Measurements from ENCODE around the gene SYT13. TPM values are rescaled to one million over a fixed set of nuclear protein-coding genes. Genes with fewer than 3 reads are reported as not detected.

Gene SYT13
- total RNA-seq, 4 donors from 2014 or later, result 0.23 to 0.83 (median 0.42) TPM; not detected in 1

DNA sequence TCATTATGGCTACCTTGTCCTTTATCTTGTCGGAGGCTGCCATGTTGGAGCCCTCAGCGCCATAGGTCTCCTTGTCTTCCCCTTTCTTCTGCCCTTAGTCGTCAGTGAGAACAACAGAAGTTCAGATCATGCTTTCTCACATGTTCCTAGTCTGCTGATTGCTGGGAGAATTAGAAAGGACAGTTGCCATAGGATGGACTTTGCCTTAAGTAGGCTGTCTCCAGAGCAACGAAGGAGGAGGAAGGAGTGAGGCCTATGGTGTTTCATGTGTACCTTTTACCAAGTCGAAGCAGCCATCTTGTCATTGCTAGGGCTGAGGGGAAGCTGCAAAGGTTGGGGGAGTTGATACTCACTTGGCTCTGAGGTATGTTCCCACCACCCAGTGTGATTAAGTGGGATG lies 62.6 kb downstream of the SYT13 start:
- TF ChIP-seq POLR2AphosphoS5 (IDR thresholded peaks at IDR 0.05), result no peak
- TF ChIP-seq, protein P1, sequence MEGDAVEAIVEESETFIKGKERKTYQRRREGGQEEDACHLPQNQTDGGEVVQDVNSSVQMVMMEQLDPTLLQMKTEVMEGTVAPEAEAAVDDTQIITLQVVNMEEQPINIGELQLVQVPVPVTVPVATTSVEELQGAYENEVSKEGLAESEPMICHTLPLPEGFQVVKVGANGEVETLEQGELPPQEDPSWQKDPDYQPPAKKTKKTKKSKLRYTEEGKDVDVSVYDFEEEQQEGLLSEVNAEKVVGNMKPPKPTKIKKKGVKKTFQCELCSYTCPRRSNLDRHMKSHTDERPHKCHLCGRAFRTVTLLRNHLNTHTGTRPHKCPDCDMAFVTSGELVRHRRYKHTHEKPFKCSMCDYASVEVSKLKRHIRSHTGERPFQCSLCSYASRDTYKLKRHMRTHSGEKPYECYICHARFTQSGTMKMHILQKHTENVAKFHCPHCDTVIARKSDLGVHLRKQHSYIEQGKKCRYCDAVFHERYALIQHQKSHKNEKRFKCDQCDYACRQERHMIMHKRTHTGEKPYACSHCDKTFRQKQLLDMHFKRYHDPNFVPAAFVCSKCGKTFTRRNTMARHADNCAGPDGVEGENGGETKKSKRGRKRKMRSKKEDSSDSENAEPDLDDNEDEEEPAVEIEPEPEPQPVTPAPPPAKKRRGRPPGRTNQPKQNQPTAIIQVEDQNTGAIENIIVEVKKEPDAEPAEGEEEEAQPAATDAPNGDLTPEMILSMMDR (IDR thresholded peaks at IDR 0.05), result no peak
- TF ChIP-seq EP300 (IDR thresholded peaks at IDR 0.05), result no peak
- no peak for TF ChIP-seq POLR2A (IDR thresholded peaks at IDR 0.05; ENCODE audit: low read depth)
- no peaks in the 10 kb centered on the region for H3K9me3 ChIP-seq
- no peak overlapping the region for H3K4me3 ChIP-seq
- H3K27me3 ChIP-seq, result no peaks in the 10 kb centered on the region
- DNase-seq (ENCODE audit: extremely low spot score), result no peak
- intact Hi-C loops (cut with DNase I), result no loop called here
- WGBS, result 93% methylated on average over 5 of the region's 5 CpGs
- no peaks in the 10 kb centered on the region for H3K4me1 ChIP-seq
- peaks cover 32 to 89% (median 73%) of the 10 kb centered on the region in 4 donors for H3K36me3 ChIP-seq
- H3K27ac ChIP-seq (replicated peaks in 1 of 4), result no peak overlapping the region

DNA sequence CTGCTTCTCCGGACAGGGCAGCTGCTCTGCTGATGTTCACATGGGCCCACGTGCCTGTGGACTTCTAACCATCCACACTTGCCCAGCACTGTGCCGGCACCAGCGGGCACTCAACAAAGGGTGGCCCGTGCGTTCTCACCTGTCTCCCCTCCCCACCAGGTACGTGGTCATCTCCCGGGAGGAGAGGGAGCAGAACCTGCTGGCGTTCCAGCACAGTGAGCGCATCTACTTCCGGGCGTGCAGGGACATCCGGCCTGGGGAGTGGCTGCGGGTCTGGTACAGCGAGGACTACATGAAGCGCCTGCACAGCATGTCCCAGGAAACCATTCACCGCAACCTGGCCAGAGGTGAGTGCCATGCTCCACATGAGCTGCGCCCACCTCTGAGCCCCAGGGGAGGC lies 66.7 kb downstream of the SYT13 start:
- Histone ChIP-seq H3K36me3 (peaks cover 14 to 48% (median 41%) of the 10 kb centered on the region in 4 donors), H3K4me3 (no peak overlapping the region), H3K27me3 (no peaks in the 10 kb centered on the region), H3K27ac (replicated peaks in 1 of 4) (no peak overlapping the region), H3K4me1 (peaks cover 0 to 12% (median under 1%) of the 10 kb centered on the region in 4 donors), H3K9me3 (no peaks in the 10 kb centered on the region)
- TF ChIP-seq POLR2AphosphoS5 (IDR thresholded peaks at IDR 0.05), result no peak
- TF ChIP-seq, protein P1 (IDR thresholded peaks at IDR 0.05), result no peak
- TF ChIP-seq EP300 (IDR thresholded peaks at IDR 0.05), result no peak
- TF ChIP-seq POLR2A (IDR thresholded peaks at IDR 0.05; ENCODE audit: low read depth), result no peak
- intact Hi-C loops (cut with DNase I), result no loop called here
- 92% methylated on average over 18 of the region's 18 CpGs for WGBS
- no peak for DNase-seq (ENCODE audit: extremely low spot score)

DNA sequence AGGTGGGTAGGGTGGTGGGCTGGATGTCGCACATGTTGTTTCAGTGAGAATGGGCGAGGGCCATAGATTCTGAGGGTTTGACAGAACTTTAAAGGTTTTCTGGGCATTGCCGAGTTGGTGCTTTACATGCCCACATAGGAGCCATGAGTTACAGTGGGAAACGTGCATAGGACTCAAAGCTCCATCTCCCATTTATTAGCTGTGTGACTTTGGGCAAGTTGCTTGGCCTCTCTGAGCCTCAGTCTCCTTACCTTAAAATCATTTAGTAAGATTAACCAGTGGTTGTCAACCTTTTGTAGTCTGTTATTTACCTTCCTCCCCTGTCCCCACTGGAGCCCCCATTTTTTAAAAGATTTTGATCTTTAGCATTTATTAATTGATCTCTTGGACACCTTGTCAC lies 67.4 kb downstream of the SYT13 start:
- H3K36me3 ChIP-seq, result peaks cover 14 to 49% (median 38%) of the 10 kb centered on the region in 4 donors
- intact Hi-C loops (cut with DNase I), result no loop called here
- 88% methylated on average over 4 of the region's 4 CpGs for WGBS

DNA sequence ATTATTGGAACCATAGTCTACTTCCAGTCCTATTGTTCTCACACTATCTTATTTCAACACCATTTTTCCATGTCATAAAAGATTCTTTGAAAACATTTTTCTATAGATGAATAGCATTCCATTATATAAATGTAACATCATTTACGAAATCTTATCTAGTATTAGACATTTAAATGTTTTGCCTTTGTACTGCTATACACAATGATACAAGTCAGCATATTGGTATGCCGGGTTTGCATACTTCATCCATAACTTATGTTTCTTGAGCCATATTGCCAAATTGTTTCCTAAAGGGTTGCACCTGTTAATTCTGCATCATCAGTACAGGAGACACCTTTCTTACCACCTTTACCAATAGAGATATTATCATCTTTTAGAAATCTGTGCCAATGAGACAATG lies 68.2 kb downstream of the SYT13 start:
- Histone ChIP-seq H3K4me1 (peaks cover 0 to 18% (median 2%) of the 10 kb centered on the region in 4 donors), H3K27me3 (no peaks in the 10 kb centered on the region), H3K27ac (replicated peaks in 1 of 4) (no peak overlapping the region), H3K36me3 (peaks cover 14 to 52% (median 41%) of the 10 kb centered on the region in 4 donors), H3K4me3 (no peak overlapping the region), H3K9me3 (no peaks in the 10 kb centered on the region)
- WGBS, result 84% methylated on average over 2 of the region's 2 CpGs
- intact Hi-C loops (cut with DNase I), result no loop called here
- TF ChIP-seq, protein P1 (IDR thresholded peaks at IDR 0.05), result no peak
- TF ChIP-seq POLR2A (IDR thresholded peaks at IDR 0.05; ENCODE audit: low read depth), result no peak
- DNase-seq (ENCODE audit: extremely low spot score), result no peak

More for the DNA sequence above, 67.4 kb downstream of the SYT13 start:
- TF ChIP-seq POLR2AphosphoS5 (IDR thresholded peaks at IDR 0.05) (no peak), POLR2A (IDR thresholded peaks at IDR 0.05; ENCODE audit: low read depth) (no peak), EP300 (IDR thresholded peaks at IDR 0.05) (no peak)
- TF ChIP-seq, protein P1 (IDR thresholded peaks at IDR 0.05), result no peak
- Histone ChIP-seq H3K27me3 (no peaks in the 10 kb centered on the region), H3K27ac (replicated peaks in 1 of 4) (no peak overlapping the region), H3K4me1 (peaks cover 0 to 13% (median 2%) of the 10 kb centered on the region in 4 donors), H3K4me3 (no peak overlapping the region), H3K9me3 (no peaks in the 10 kb centered on the region)
- DNase-seq (ENCODE audit: extremely low spot score), result no peak

DNA sequence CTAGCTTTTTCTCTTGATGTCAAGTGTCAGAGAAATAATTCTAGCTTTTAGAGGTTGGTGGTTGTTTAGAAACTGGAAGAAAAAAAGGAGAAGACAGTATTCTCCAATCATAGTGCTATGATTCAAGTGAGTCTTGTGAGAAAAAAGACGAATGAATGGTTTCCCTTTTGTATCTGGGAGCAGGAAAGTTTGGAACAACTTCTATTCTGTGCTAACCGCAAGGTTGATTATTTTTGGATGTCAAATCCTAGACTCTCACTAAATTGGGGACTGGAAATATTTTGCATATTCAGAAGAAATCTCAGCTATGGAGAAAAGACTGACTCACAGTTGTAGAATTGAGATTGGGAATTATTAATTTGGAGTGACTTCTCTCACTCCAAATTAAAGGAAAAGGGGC lies 69.2 kb downstream of the SYT13 start:
- Histone ChIP-seq H3K27me3 (no peaks in the 10 kb centered on the region), H3K36me3 (peaks cover 18 to 55% (median 42%) of the 10 kb centered on the region in 4 donors), H3K27ac (replicated peaks in 1 of 4) (no peak overlapping the region), H3K4me1 (peaks cover 0 to 19% (median 5%) of the 10 kb centered on the region in 4 donors), H3K4me3 (no peak overlapping the region), H3K9me3 (no peaks in the 10 kb centered on the region)
- intact Hi-C loops (cut with DNase I), result no loop called here
- 52% methylated on average over 2 of the region's 2 CpGs for WGBS
- DNase-seq (ENCODE audit: extremely low spot score), result no peak
- TF ChIP-seq, protein P1 (IDR thresholded peaks at IDR 0.05), result no peak
- TF ChIP-seq EP300 (IDR thresholded peaks at IDR 0.05) (no peak), POLR2AphosphoS5 (IDR thresholded peaks at IDR 0.05) (no peak), POLR2A (IDR thresholded peaks at IDR 0.05; ENCODE audit: low read depth) (no peak)

Data from esophagus muscularis mucosa (tissue), 4 donors.